HG02938 (cell line): ENCODE measurements around the gene TMEM39B.
"Not testable (repeated sequence)": the region's sequence is repeated elsewhere in the genome, so short reads cannot be mapped to it uniquely, and the experiment has no call there.

Source experiments
- ATAC-seq: cut with Tn5 transposase; IDR thresholded peaks from one replicate; pipeline ENCODE4 v1.9.1; 2021; ENCODE audit warnings: mild to moderate bottlenecking, moderate library complexity; ENCODE audit not compliant: unreplicated experiment

TMEM39B gene

GRCh38 chr1:32111789-32112188, 39.0 kb downstream of the TMEM39B start:
- no peak for ATAC-seq

GRCh38 chr1:32112806-32113375, 40.2 kb downstream of the TMEM39B start:
- no peak for ATAC-seq

- not testable (repeated sequence) for ATAC-seq
Observed at GRCh38 chr1:32113436-32113835, 40.7 kb downstream of the TMEM39B start.

GRCh38 chr1:32114420-32114819, 41.7 kb downstream of the TMEM39B start:
- ATAC-seq: no peak

- ATAC-seq: no peak
Observed at GRCh38 chr1:32115496-32115895, 42.8 kb downstream of the TMEM39B start.

- no peak for ATAC-seq
Observed at GRCh38 chr1:32116531-32116930, 43.8 kb downstream of the TMEM39B start.

- no peak for ATAC-seq
Observed at GRCh38 chr1:32122151-32122550, 49.4 kb downstream of the TMEM39B start.

GRCh38 chr1:32123361-32123760, 50.6 kb downstream of the TMEM39B start:
- ATAC-seq: not testable (repeated sequence)

GRCh38 chr1:32125313-32125712, 52.6 kb downstream of the TMEM39B start:
- ATAC-seq: no peak

- no peak for ATAC-seq
Observed at GRCh38 chr1:32126770-32127169, 54.0 kb downstream of the TMEM39B start.

- no peak for ATAC-seq
Observed at GRCh38 chr1:32127409-32128198, 54.9 kb downstream of the TMEM39B start.

- no peak for ATAC-seq
Observed at GRCh38 chr1:32128479-32128878, 55.7 kb downstream of the TMEM39B start.

- no peak for ATAC-seq
Observed at GRCh38 chr1:32128964-32129363, 56.2 kb downstream of the TMEM39B start.

GRCh38 chr1:32133950-32134280, 61.2 kb downstream of the TMEM39B start:
- ATAC-seq: not testable (repeated sequence)

GRCh38 chr1:32137111-32137510, 64.4 kb downstream of the TMEM39B start:
- ATAC-seq: no peak

GRCh38 chr1:32138965-32139364, 66.2 kb downstream of the TMEM39B start:
- ATAC-seq: no peak

- ATAC-seq: no peak
Observed at GRCh38 chr1:32142446-32143301, 69.9 kb downstream of the TMEM39B start.

- ATAC-seq: not testable (repeated sequence)
Observed at GRCh38 chr1:32143302-32143695, 70.6 kb downstream of the TMEM39B start.

- no peak for ATAC-seq
Observed at GRCh38 chr1:32144033-32144432, 71.3 kb downstream of the TMEM39B start.

GRCh38 chr1:32147799-32148198, 75.1 kb downstream of the TMEM39B start:
- not testable (repeated sequence) for ATAC-seq

GRCh38 chr1:32150847-32151246, 78.1 kb downstream of the TMEM39B start:
- ATAC-seq: no peak

GRCh38 chr1:32151319-32151787, 78.6 kb downstream of the TMEM39B start:
- ATAC-seq: no peak
